Measurements from ENCODE around the gene RSPH4A. TPM values are rescaled to one million over a fixed set of nuclear protein-coding genes. Genes with fewer than 3 reads are reported as not detected.
A peak's percentile ranks its signal among the peaks of the same experiment; 100 is the strongest.

The RSPH4A gene
- total and polyA plus RNA-seq, 2 donors (not counting 3 experiments of a cell fraction or from before 2014, with no cell fraction given), result 0.06 to 0.15 TPM

DNA sequence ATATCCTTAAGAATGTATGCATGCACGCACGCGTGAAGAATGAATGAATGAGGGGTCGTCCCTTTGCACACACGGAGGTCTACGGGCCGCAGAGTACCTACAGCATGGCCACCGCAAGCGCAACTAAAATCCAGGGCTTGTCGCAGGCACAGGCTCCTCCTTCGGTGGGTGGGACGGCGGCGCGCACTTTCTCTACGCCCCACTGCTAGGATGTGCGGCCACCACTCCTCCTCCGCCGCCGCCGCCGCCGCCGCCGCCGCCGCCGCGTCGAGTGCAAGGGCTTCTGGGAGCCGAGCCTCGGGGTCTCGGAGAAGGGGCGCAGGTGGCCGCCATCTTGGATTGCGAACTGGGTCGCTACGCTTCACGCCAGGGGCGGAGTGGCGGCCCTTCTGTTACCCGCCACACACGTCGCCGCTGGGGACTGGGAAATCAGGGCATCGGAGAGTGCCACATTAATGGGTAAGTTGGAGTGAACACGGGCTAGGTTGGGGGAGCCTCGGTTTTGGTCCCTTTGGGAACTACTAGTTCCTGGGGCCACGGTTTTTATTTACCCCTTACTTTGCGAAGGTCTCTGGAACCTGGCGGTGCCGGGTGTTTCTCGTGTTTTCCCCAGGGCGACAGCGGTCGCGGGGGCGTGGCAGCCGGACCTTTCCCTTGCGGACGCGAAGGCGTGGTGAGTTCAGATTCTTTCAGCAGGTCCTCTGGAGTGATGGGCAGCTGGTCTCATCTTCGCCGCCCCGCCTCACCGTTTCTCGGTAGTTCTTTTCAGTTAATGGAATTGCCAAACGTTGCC is 64.8 kb downstream of the RSPH4A start, which contains the start of gene KPNA5:
Gene KPNA5, plus strand, starts transcription at position 332 of the 793 bp plus-strand sequence. Its CDS starts 124 bp downstream, at position 456.
- no peaks in the 10 kb centered on the region for H3K27me3 ChIP-seq (ENCODE audit: control insufficient read depth in 2 of 2, insufficient read depth in 2 of 2, low read length in 2 of 2)
- H3K79me2 ChIP-seq (ENCODE audit: control insufficient read depth, insufficient read depth, low read length), result peaks cover 24% of the 10 kb centered on the region
- H3K27ac ChIP-seq (ENCODE audit: insufficient read depth, low read depth, low read length), result peak within 1 kb of the TSS; percentile 73
- peaks cover 12% of the 10 kb centered on the region for H3K4me1 ChIP-seq (ENCODE audit: control insufficient read depth, extremely low read depth, insufficient read depth, low read length)
- peak within 1 kb of the TSS; percentile 78 for H3K9ac ChIP-seq (replicated peaks; ENCODE audit: extremely low read depth, insufficient read depth, low read length)
- H3K9me3 ChIP-seq (replicated peaks; ENCODE audit: control insufficient read depth, insufficient read depth, low read length), result no peaks in the 10 kb centered on the region
- ChIA-PET CTCF (interaction anchor here (0.9 to 1.4 kb wide), 4 partner anchors 11 to 413 kb away, joined by 3 to 4 read pairs (median 3); no protein-coding TSS in a partner anchor), POLR2A (interaction anchor here (1.1 kb wide), 1 partner anchor 13 kb away, joined by 3 read pairs; the partner anchor contains the start of gene ZUP1)
- H4K20me1 ChIP-seq (replicated peaks; ENCODE audit: control insufficient read depth, extremely low read depth, insufficient read depth, low read length), result no peaks in the 10 kb centered on the region
- peak within 1 kb of the TSS; percentile 61 to 85 (median 80) for H3K4me3 ChIP-seq (replicated peaks in 1 of 3; ENCODE audit: insufficient read depth in 1 of 3, low read depth in 1 of 3, low read length in 3 of 3)
- H2AFZ ChIP-seq (ENCODE audit: low read depth, low read length), result peak within 1 kb of the TSS; percentile 92
- DNase-seq (ENCODE audit: low read depth, low spot score) (peak; percentile 94), FAIRE-seq (peak; percentile 83)
- intact Hi-C loops (cut with micrococcal nuclease), result loop anchor here (1.0 kb wide), 3 partner anchors 13 to 110 kb away; partner anchors contain the start of genes RWDD1 and ZUP1
- dilution Hi-C loops (cut with MboI; ENCODE audit: extremely low pct_ligation_motif_present, low sequenced_read_pairs), result no loop called here
- H3K36me3 ChIP-seq (ENCODE audit: control insufficient read depth in 2 of 2, extremely low read depth in 1 of 2, insufficient read depth in 2 of 2, low read length in 2 of 2), result no peaks in the 10 kb centered on the region
- TF ChIP-seq JUN (IDR thresholded peaks at IDR 0.05; ENCODE audit: borderline replicate concordance, insufficient read depth, insufficient read length, low read depth) (no peak), POLR2AphosphoS5 (IDR thresholded peaks at IDR 0.05; ENCODE audit: insufficient read depth, low read depth, low read length) (peak; percentile 82), POLR2A (IDR thresholded peaks at IDR 0.05; ENCODE audit: low read depth, low read length) (peak; percentile 87), FOS (IDR thresholded peaks at IDR 0.05; ENCODE audit: borderline replicate concordance, insufficient read depth, low read length) (no peak)
- BruUV-seq (replicated peaks), result TSS peak; percentile 63
- H3K9me1 ChIP-seq (replicated peaks; ENCODE audit: control insufficient read depth, extremely low read depth, insufficient read depth, low read length), result no peaks in the 10 kb centered on the region
- peak within 1 kb of the TSS; percentile 96 for H3K4me2 ChIP-seq (ENCODE audit: insufficient read depth, low read length)

DNA sequence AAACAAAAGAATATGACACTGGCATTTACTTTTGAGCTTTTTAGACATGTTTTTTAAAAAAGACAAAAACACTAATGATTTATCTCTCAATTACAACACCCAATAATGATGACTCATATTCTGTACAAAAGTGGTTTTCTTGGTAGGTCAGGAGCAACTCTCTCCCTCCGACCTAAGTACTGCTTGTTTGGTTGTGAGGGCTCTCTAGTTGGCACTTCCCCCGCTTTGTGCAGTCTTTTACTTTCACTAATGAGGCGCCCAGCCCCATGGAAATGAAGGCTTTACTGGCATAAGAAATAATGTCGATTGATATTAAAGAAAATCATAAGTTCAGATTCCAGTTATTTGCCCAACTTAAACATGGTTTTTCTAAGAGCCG is 66.0 kb downstream of the RSPH4A start:
- no TSS peak for BruUV-seq (replicated peaks)
- Histone ChIP-seq H3K79me2 (ENCODE audit: control insufficient read depth, insufficient read depth, low read length) (peaks cover 31% of the 10 kb centered on the region), H3K9me3 (replicated peaks; ENCODE audit: control insufficient read depth, insufficient read depth, low read length) (no peaks in the 10 kb centered on the region), H3K4me2 (ENCODE audit: insufficient read depth, low read length) (peak overlapping the region; percentile 96), H3K9me1 (replicated peaks; ENCODE audit: control insufficient read depth, extremely low read depth, insufficient read depth, low read length) (no peaks in the 10 kb centered on the region), H4K20me1 (replicated peaks; ENCODE audit: control insufficient read depth, extremely low read depth, insufficient read depth, low read length) (no peaks in the 10 kb centered on the region), H2AFZ (ENCODE audit: low read depth, low read length) (no peak overlapping the region), H3K4me3 (replicated peaks in 1 of 3; ENCODE audit: insufficient read depth in 1 of 3, low read depth in 1 of 3, low read length in 3 of 3) (peak overlapping the region; percentile 7 to 85 (median 80)), H3K27ac (ENCODE audit: insufficient read depth, low read depth, low read length) (no peak overlapping the region), H3K36me3 (ENCODE audit: control insufficient read depth in 2 of 2, extremely low read depth in 1 of 2, insufficient read depth in 2 of 2, low read length in 2 of 2) (no peaks in the 10 kb centered on the region), H3K27me3 (ENCODE audit: control insufficient read depth in 2 of 2, insufficient read depth in 2 of 2, low read length in 2 of 2) (no peaks in the 10 kb centered on the region), H3K4me1 (ENCODE audit: control insufficient read depth, extremely low read depth, insufficient read depth, low read length) (peaks cover 12% of the 10 kb centered on the region), H3K9ac (replicated peaks; ENCODE audit: extremely low read depth, insufficient read depth, low read length) (no peak overlapping the region)
- intact Hi-C loops (cut with micrococcal nuclease), result no loop called here
- FAIRE-seq (no peak), DNase-seq (ENCODE audit: low read depth, low spot score) (peak; percentile 39)
- dilution Hi-C loops (cut with MboI; ENCODE audit: extremely low pct_ligation_motif_present, low sequenced_read_pairs), result no loop called here
- CTCF ChIA-PET, result interaction anchor here (1.4 kb wide), 1 partner anchor 10 kb away, joined by 3 read pairs; no protein-coding TSS in a partner anchor
- POLR2A ChIA-PET, result no interaction called here
- TF ChIP-seq EZH2 (IDR thresholded peaks at IDR 0.05; ENCODE audit: borderline replicate concordance, low read depth, low read length, severe bottlenecking), result no peak
- TF ChIP-seq POLR2AphosphoS5 (IDR thresholded peaks at IDR 0.05; ENCODE audit: insufficient read depth, low read depth, low read length), result no peak
- peak; percentile 31 for TF ChIP-seq JUN (IDR thresholded peaks at IDR 0.05; ENCODE audit: borderline replicate concordance, insufficient read depth, insufficient read length, low read depth)

Other genes starting within 250 kb of the RSPH4A start
- gene DSE, start 245.5 kb upstream of the RSPH4A start, total RNA-seq, result 25.0 and 31.3 TPM in 2 replicates
- 12.0 and 16.0 TPM in 2 replicates for gene DSE, start 245.5 kb upstream of the RSPH4A start, polyA plus RNA-seq
- not detected in 2 replicates for gene CALHM6, start 155.1 kb upstream of the RSPH4A start, total RNA-seq
- gene CALHM6, start 155.1 kb upstream of the RSPH4A start, polyA plus RNA-seq, result 0.08 and 0.10 TPM in 2 replicates
- gene CALHM5, start 104.8 kb upstream of the RSPH4A start, total RNA-seq, result 6.6 and 7.1 TPM in 2 replicates
- 3.8 and 4.5 TPM in 2 replicates for gene CALHM5, start 104.8 kb upstream of the RSPH4A start, polyA plus RNA-seq
- 0.38 TPM in 1 of 2 replicates, not detected in the other for gene TRAPPC3L, start 70.8 kb upstream of the RSPH4A start, total RNA-seq
- gene TRAPPC3L, start 70.8 kb upstream of the RSPH4A start, polyA plus RNA-seq, result 0.03 TPM in 1 of 2 replicates, not detected in the other
- 0.72 TPM in 1 of 2 replicates, not detected in the other for gene CALHM4, start 62.7 kb upstream of the RSPH4A start, total RNA-seq
- 1.2 and 1.5 TPM in 2 replicates for gene CALHM4, start 62.7 kb upstream of the RSPH4A start, polyA plus RNA-seq
- gene RWDD1, start 45.0 kb upstream of the RSPH4A start, total RNA-seq, result 37.9 and 44.2 TPM in 2 replicates
- gene RWDD1, start 45.0 kb upstream of the RSPH4A start, polyA plus RNA-seq, result 16.6 and 18.7 TPM in 2 replicates
- gene ZUP1, start 52.3 kb downstream of the RSPH4A start, total RNA-seq, result 13.0 and 14.4 TPM in 2 replicates
- 2.3 and 3.8 TPM in 2 replicates for gene ZUP1, start 52.3 kb downstream of the RSPH4A start, polyA plus RNA-seq
- 7.1 and 8.9 TPM in 2 replicates for gene KPNA5, start 64.7 kb downstream of the RSPH4A start, total RNA-seq
- 1.3 and 1.6 TPM in 2 replicates for gene KPNA5, start 64.7 kb downstream of the RSPH4A start, polyA plus RNA-seq
- not detected in 2 replicates for gene FAM162B, start 149.2 kb downstream of the RSPH4A start, total RNA-seq
- 0.36 and 0.48 TPM in 2 replicates for gene FAM162B, start 149.2 kb downstream of the RSPH4A start, polyA plus RNA-seq
- gene GPRC6A, start 212.6 kb downstream of the RSPH4A start, total RNA-seq, result not detected in 2 replicates
- not detected in 2 replicates for gene GPRC6A, start 212.6 kb downstream of the RSPH4A start, polyA plus RNA-seq